K562 (cell line): ENCODE data around the gene DCAF5. TPM values are rescaled to one million over a fixed set of nuclear protein-coding genes. Genes with fewer than 3 reads are reported as not detected.

Experiments
- ELF1 ChIP-seq: fragments of 200-800 bp; sonication (Bioruptor generic); IDR thresholded peaks from 2 replicates; pipeline ENCODE4 v1.6.1; 2016; ENCODE audit warnings: missing genetic modification characterization, missing compliant biosample characterization
- FOXK2 ChIP-seq, 2 experiments: fragments of 450-650 bp; IDR thresholded peaks in 1 of 2; conservative IDR thresholded peaks in 1 of 2; 2 replicates each; pipeline ENCODE4 v1.6.1; 2016; ENCODE audit warnings: low read depth in 2 of 2, mild to moderate bottlenecking in 1 of 2
- KLF13 ChIP-seq: fragments of 450-650 bp; IDR thresholded peaks from 2 replicates; pipeline ENCODE4 v1.6.1; 2016; ENCODE audit warnings: missing genetic modification characterization, low read depth, mild to moderate bottlenecking, missing compliant biosample characterization, moderate library complexity, borderline replicate concordance
- MECOM ChIP-seq: fragments of 250-450 bp; sonication (Bioruptor Pico); IDR thresholded peaks from 2 replicates; pipeline ENCODE4 v1.8.0; 2022; ENCODE audit warnings: inconsistent platforms
- RAD21 ChIP-seq, 2 experiments: fragments of 250-450 bp in 1 of 2; fragments of 450-650 bp in 1 of 2; sonication (Bioruptor Pico) in 1 of 2; formaldehyde crosslinking in 1 of 2; IDR thresholded peaks in 1 of 2; conservative IDR thresholded peaks in 1 of 2; 2 replicates each; pipeline versions ENCODE4 v1.4.0 to v1.8.0; 2020 to 2022; ENCODE audit warnings: mild to moderate bottlenecking in 2 of 2, moderate library complexity in 1 of 2
- SIRT6 ChIP-seq: IDR thresholded peaks from one replicate; pipeline ENCODE4 v1.6.1; 2012; ENCODE audit warnings: low read depth, mild to moderate bottlenecking, control low read depth, inconsistent platforms, low read length, moderate library complexity
- SP1 ChIP-seq: sonication (generic); formaldehyde crosslinking; IDR thresholded peaks from 2 replicates; pipeline ENCODE4 v1.8.1; 2022; ENCODE audit warnings: mild to moderate bottlenecking, missing genetic modification reagents
- ZBTB7A ChIP-seq: IDR thresholded peaks from 2 replicates; pipeline ENCODE4 v1.6.1; 2011; ENCODE audit warnings: low read depth, mild to moderate bottlenecking, low read length, moderate library complexity, borderline replicate concordance; ENCODE audit not compliant: control insufficient read depth
- ZNF23 ChIP-seq: fragments of 250-450 bp; sonication (Bioruptor Pico); IDR thresholded peaks from 2 replicates; pipeline ENCODE4 v1.4.0; 2020; ENCODE audit warnings: mild to moderate bottlenecking
- ZNF395 ChIP-seq: fragments of 200-800 bp; sonication (Bioruptor generic); IDR thresholded peaks from 2 replicates; pipeline ENCODE4 v1.6.1; 2017; ENCODE audit warnings: missing genetic modification characterization, missing compliant biosample characterization
- ZNF431 ChIP-seq: sonication (generic); formaldehyde crosslinking; IDR thresholded peaks from 2 replicates; pipeline ENCODE4 v1.8.0; 2022; ENCODE audit warnings: mild to moderate bottlenecking, missing genetic modification reagents
- polyA plus RNA-seq, 8 experiments: library from polyadenylated mRNA; depleted of rRNA in 4 of 8; stranded (reverse) in 5 of 8; unstranded in 3 of 8; fragments of >200 nt; fragmentation: Nextera tagmentation in 2 of 8; fragmentation: Illumina TruSeq in 1 of 8; extraction: Ambion mirVana in 2 of 8; extraction: Trizol in 1 of 8; gene quantifications; 2 replicates each; pipeline versions ENCODE4 v1.2.1 to v1.2.3, GENCODE V29; 2011 to 2014; ENCODE audit warnings: inconsistent platforms in 1 of 8, missing spikeins in 1 of 8
- total RNA-seq, 7 experiments: library from RNA; depleted of rRNA in 6 of 7; stranded (reverse); fragments of >200 nt in 6 of 7; fragmentation: Illumina TruSeq in 2 of 7; extraction: Trizol in 2 of 7; gene quantifications; 2 replicates each; pipeline versions ENCODE4 v1.2.1 to v1.2.3, GENCODE V29; 2011 to 2021; ENCODE audit warnings: low replicate concordance in 1 of 7
- TF ChIP-seq, protein P1 (sequence below): sonication (generic); formaldehyde crosslinking; IDR thresholded peaks from 2 replicates; pipeline ENCODE4 v1.8.0; 2023; ENCODE audit warnings: mild to moderate bottlenecking, missing genetic modification reagents
- TF ChIP-seq, protein P2 (sequence below): fragments of 250-450 bp; sonication (Bioruptor Pico); IDR thresholded peaks from 2 replicates; pipeline ENCODE4 v1.9.0; 2021; ENCODE audit warnings: mild to moderate bottlenecking, inconsistent platforms
- TF ChIP-seq, protein P3 (sequence below): sonication (generic); formaldehyde crosslinking; IDR thresholded peaks from 2 replicates; pipeline ENCODE4 v1.8.0; 2022; ENCODE audit warnings: missing genetic modification reagents, mild to moderate bottlenecking, moderate library complexity, borderline replicate concordance
- TF ChIP-seq, protein P4 (sequence below): fragments of 450-650 bp; IDR thresholded peaks from 2 replicates; pipeline ENCODE4 v1.6.1; 2016; ENCODE audit warnings: antibody characterized with exemption

DCAF5 gene
- total and polyA plus RNA-seq, 9 of the 15 experiments (the other 6 are each of a cell fraction or from before 2014, with no cell fraction given), result 5.6 to 24.1 (median 12.7) TPM

DNA sequence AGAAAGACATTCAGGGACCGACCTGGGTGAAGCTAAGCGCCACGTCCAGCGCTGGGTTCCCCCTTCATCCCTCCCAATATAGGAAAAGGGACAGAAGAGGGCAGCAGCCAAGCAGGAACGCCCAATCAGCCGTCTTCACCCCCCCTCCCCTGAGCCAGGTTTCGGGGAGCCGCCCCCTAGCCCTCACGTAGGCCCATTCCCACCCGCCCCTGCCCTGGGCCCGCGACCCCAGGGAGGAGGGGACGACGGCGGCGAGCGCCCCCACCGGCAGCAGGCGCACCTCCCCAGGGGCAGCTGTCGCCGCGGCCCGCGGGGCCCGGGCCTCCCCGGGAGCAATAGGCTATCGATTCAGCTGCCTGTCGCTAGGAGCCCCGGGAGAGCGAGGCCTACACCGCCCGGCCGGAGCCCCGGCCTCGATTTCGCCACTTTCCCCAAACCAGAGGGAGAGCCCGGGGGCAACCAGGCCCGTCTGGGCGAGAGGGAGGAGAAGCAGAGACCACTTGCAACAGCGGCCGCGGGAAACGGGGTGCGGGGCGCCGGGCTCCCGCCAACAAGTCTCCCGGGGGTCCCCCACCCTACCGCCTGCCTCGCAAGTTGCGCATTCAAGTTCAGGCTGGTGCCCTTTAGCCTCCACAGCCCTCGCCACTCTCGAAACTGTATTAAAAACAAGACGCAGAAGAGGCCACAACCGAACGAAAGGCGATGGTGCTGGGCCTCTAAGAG, 1.3 kb downstream of the DCAF5 start (continued):
- TF ChIP-seq, protein P1, sequence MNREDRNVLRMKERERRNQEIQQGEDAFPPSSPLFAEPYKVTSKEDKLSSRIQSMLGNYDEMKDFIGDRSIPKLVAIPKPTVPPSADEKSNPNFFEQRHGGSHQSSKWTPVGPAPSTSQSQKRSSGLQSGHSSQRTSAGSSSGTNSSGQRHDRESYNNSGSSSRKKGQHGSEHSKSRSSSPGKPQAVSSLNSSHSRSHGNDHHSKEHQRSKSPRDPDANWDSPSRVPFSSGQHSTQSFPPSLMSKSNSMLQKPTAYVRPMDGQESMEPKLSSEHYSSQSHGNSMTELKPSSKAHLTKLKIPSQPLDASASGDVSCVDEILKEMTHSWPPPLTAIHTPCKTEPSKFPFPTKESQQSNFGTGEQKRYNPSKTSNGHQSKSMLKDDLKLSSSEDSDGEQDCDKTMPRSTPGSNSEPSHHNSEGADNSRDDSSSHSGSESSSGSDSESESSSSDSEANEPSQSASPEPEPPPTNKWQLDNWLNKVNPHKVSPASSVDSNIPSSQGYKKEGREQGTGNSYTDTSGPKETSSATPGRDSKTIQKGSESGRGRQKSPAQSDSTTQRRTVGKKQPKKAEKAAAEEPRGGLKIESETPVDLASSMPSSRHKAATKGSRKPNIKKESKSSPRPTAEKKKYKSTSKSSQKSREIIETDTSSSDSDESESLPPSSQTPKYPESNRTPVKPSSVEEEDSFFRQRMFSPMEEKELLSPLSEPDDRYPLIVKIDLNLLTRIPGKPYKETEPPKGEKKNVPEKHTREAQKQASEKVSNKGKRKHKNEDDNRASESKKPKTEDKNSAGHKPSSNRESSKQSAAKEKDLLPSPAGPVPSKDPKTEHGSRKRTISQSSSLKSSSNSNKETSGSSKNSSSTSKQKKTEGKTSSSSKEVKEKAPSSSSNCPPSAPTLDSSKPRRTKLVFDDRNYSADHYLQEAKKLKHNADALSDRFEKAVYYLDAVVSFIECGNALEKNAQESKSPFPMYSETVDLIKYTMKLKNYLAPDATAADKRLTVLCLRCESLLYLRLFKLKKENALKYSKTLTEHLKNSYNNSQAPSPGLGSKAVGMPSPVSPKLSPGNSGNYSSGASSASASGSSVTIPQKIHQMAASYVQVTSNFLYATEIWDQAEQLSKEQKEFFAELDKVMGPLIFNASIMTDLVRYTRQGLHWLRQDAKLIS, result 0 out of 2 replicates have a peak, but pooled peaks have one; percentile 43
- TF ChIP-seq SP1 (CRISPR knock-in tag) (peak; percentile 24), RAD21 (CRISPR knock-in tag; conservative IDR thresholded peaks at IDR 0.05 in 1 of 2, IDR thresholded peaks at IDR 0.05 in 1 of 2) (peak; percentile 22 to 27; a peak in 2 of 4 replicates), ZNF395 (CRISPR knock-in tag) (0 out of 2 replicates have a peak, but pooled peaks have one; percentile 36), ZBTB7A (peak; percentile 99), SIRT6 (no peak), MECOM (CRISPR knock-in tag) (no peak), ZNF431 (CRISPR knock-in tag) (no peak), KLF13 (tag) (no peak), ELF1 (tag) (no peak), ZNF23 (CRISPR knock-in tag) (no peak), FOXK2 (conservative IDR thresholded peaks at IDR 0.05 in 1 of 2, IDR thresholded peaks at IDR 0.05 in 1 of 2; ENCODE audit: low read depth in 2 of 2) (no peak)
- TF ChIP-seq, protein P2, sequence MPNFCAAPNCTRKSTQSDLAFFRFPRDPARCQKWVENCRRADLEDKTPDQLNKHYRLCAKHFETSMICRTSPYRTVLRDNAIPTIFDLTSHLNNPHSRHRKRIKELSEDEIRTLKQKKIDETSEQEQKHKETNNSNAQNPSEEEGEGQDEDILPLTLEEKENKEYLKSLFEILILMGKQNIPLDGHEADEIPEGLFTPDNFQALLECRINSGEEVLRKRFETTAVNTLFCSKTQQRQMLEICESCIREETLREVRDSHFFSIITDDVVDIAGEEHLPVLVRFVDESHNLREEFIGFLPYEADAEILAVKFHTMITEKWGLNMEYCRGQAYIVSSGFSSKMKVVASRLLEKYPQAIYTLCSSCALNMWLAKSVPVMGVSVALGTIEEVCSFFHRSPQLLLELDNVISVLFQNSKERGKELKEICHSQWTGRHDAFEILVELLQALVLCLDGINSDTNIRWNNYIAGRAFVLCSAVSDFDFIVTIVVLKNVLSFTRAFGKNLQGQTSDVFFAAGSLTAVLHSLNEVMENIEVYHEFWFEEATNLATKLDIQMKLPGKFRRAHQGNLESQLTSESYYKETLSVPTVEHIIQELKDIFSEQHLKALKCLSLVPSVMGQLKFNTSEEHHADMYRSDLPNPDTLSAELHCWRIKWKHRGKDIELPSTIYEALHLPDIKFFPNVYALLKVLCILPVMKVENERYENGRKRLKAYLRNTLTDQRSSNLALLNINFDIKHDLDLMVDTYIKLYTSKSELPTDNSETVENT, result no peak
- TF ChIP-seq, protein P3, sequence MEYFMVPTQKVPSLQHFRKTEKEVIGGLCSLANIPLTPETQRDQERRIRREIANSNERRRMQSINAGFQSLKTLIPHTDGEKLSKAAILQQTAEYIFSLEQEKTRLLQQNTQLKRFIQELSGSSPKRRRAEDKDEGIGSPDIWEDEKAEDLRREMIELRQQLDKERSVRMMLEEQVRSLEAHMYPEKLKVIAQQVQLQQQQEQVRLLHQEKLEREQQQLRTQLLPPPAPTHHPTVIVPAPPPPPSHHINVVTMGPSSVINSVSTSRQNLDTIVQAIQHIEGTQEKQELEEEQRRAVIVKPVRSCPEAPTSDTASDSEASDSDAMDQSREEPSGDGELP, result peak; percentile 73
- TF ChIP-seq, protein P4, sequence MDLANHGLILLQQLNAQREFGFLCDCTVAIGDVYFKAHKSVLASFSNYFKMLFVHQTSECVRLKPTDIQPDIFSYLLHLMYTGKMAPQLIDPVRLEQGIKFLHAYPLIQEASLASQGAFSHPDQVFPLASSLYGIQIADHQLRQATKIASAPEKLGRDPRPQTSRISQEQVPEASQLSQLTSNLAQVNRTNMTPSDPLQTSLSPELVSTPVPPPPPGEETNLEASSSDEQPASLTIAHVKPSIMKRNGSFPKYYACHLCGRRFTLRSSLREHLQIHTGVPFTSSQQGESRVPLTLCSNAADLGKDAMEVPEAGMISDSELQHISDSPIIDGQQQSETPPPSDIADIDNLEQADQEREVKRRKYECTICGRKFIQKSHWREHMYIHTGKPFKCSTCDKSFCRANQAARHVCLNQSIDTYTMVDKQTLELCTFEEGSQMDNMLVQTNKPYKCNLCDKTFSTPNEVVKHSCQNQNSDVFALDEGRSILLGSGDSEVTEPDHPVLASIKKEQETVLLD, result no peak
